ENCODE data around the gene CNOT6.

- TF ChIP-seq POLR2A (IDR thresholded peaks at IDR 0.05): no peak
- TF ChIP-seq, protein P1, sequence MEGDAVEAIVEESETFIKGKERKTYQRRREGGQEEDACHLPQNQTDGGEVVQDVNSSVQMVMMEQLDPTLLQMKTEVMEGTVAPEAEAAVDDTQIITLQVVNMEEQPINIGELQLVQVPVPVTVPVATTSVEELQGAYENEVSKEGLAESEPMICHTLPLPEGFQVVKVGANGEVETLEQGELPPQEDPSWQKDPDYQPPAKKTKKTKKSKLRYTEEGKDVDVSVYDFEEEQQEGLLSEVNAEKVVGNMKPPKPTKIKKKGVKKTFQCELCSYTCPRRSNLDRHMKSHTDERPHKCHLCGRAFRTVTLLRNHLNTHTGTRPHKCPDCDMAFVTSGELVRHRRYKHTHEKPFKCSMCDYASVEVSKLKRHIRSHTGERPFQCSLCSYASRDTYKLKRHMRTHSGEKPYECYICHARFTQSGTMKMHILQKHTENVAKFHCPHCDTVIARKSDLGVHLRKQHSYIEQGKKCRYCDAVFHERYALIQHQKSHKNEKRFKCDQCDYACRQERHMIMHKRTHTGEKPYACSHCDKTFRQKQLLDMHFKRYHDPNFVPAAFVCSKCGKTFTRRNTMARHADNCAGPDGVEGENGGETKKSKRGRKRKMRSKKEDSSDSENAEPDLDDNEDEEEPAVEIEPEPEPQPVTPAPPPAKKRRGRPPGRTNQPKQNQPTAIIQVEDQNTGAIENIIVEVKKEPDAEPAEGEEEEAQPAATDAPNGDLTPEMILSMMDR (IDR thresholded peaks at IDR 0.05): peak; percentile 53 to 77 (median 68)
- TF ChIP-seq POLR2AphosphoS5 (IDR thresholded peaks at IDR 0.05): no peak
These were observed 111.5 kb downstream of the CNOT6 start for GRCh38 chr5:180605554-180606214.

All from upper lobe of left lung (tissue), 4 donors.